ENCODE data around the gene CFAP46.

The CFAP46 gene

DNA sequence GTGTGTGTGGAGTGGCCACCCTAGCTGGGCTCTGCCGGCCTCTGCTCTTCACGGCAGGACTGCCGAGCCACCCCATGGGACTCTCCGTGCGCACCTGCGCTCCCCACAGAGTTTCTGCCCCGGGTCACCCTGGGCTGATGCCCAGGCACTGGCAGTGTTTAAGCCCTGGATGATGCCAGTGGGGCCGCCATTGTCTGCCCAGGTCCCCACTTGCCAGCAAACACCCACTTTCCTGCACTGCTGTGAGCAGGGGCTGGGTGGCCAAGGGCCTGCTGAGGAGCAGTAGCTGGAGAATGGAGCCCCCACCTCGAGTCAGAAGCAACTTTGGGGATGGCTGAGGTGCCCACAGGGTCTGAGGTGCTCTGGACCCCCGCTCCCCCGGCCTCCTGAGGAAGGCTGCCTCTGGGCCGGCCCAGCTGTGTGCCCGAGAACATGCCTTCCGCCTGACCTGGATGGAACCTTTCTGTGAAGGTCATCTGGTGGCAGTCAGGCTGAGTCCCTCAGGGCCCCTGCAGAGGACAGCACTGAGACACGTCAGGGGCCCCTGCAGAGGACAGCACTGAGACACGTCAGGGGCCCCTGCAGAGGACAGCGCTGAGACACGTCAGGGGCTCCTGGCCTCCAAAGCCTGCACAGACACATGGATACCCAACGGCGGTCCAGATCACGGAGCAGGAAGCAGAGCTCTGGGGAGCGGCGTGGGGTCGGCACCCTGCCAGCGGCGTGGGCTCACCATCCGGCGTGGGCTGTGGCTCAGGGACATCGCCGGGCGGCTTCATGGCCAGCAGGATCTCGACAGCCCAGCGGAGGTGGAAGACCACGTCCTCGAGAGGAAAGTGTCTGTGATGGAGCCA, 62.0 kb downstream of the CFAP46 start:
- in situ Hi-C loops (cut with HindIII; ENCODE audit: low pct_ligation_motif_present, low pct_unique_long_range_greater_than_20kb, low sequenced_read_pairs) = no loop called here
- DNase-seq = no peak

DNA sequence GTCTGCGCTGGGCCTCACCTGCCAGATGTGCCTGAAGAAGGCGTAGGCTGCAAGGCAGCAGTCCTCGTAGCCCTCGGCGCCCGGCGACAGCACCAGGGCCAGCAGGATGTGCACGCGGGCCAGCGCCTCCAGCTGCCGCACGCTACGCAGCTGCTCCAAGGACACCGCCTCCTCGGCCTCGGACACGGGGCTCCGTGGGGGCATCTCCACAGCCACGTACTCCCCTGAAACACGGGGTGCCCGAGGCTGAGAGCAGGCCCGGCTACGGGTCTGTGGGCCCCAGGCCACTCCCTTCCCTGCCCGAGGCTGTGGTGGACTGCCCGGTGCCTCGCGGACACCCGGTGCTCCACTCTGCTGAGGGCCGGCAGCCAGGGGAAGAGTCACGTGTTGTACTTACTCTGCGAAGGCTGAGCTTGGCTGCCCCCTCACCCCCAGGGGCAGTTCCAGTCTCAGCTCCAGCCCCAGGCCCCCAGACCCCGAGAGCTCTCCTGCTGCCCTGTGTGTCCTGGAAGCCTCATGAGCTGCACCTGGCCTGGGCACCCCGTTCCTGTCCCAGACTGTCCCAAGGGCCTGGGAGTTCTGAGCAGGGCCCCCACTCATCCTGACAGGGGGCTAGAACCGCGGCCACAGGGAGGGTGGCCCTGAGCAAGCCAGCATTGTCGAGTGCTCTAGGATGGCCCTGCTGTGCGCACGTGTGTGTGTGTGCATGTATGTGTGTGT, 62.8 kb downstream of the CFAP46 start:
- no peak for DNase-seq
- in situ Hi-C loops (cut with HindIII; ENCODE audit: low pct_ligation_motif_present, low pct_unique_long_range_greater_than_20kb, low sequenced_read_pairs) = no loop called here

DNA sequence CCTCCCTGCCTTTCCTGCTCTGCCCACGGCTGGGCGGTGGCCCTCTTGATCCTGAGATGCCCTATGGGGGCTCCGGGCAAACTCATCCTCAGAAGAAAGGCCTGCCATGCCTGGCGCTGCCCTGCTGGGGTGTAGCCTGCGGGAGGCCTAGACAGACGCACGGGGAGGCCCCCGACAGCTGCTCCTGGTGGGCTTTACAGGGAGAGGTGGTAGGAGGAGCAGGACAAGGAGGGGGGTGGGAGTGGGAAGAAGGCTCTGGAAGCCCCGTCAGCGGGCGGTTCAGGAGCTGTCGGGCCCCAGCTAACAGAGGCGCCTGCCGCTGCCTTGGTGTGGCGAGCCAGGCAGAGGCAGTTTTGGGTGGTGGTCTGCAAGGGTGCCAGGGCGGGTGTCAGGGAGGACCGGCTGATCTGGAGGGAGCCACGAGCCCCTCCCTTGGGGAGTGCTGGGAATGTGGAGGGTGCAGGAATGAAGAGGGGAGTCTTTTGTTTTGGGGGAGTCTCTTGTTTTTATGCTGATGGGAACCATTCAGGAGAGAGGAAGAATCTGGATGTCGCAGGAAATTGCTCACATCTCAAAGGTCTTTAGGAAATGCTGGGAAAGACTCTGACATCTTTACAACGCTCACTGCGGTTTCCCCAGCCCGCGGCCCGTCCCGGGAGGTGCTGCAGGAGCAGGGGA, 63.5 kb downstream of the CFAP46 start:
- DNase-seq = no peak
- in situ Hi-C loops (cut with HindIII; ENCODE audit: low pct_ligation_motif_present, low pct_unique_long_range_greater_than_20kb, low sequenced_read_pairs) = no loop called here

DNA sequence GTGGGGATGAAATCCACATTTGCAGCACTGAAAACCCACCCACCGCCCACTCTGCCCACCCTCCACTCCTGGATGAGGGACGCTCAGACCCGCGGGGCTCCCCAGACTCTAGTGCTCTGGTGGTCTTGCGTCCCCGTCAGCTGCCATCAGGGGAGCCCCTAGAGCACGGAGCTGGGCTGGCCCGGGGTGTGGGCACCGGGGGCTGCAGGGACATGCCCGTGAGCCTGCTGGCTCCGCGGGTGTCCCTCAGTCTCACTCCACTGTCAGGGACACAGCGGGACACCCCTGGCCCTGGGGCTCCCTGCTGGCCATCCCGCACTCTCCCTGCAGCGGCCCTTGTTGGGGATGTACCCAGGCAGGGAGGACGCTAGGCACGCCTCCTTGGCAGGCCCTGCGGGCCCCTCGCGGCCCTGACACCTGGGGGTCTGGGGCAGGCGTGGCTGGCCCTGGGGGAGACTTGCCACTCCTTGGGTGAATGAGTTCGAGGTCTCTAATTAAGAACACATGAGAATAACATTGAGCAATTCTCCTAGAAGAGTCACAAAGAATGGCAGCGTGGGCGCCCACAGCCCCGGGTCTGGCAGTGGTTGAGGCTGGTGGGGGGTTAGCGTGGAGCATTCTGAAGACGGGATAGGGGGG, 64.2 kb downstream of the CFAP46 start:
- no peak for DNase-seq
- in situ Hi-C loops (cut with HindIII; ENCODE audit: low pct_ligation_motif_present, low pct_unique_long_range_greater_than_20kb, low sequenced_read_pairs) = no loop called here

- no peak for DNase-seq
- in situ Hi-C loops (cut with HindIII; ENCODE audit: low pct_ligation_motif_present, low pct_unique_long_range_greater_than_20kb, low sequenced_read_pairs) = no loop called here
These were observed 64.9 kb downstream of the CFAP46 start for GRCh38 chr10:132877473-132877872.

- in situ Hi-C loops (cut with HindIII; ENCODE audit: low pct_ligation_motif_present, low pct_unique_long_range_greater_than_20kb, low sequenced_read_pairs) = no loop called here
- no peak for DNase-seq
These were observed 65.4 kb downstream of the CFAP46 start for GRCh38 chr10:132876993-132877431.

GRCh38 chr10:132876131-132876860, 66.1 kb downstream of the CFAP46 start:
- no peak for DNase-seq
- in situ Hi-C loops (cut with HindIII; ENCODE audit: low pct_ligation_motif_present, low pct_unique_long_range_greater_than_20kb, low sequenced_read_pairs) = no loop called here

DNA sequence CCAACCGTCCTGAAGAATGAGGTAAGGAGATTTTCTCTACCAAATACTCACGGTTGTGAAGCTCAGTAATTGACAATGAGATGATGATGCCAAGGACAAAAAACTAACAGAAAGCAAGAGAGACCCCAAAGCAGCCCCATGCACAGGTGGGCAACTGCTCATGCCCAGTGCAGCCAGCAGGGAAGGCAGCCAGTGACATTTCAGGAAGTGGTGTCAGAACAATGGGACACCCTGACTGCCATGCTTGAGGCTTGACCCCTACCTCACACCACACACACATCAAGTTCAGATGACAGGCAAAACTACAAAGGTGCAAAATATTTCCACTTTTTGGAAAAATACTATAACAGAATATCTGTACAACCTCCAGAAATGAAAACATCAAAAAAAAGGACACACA, 66.9 kb downstream of the CFAP46 start:
- no peak for DNase-seq
- in situ Hi-C loops (cut with HindIII; ENCODE audit: low pct_ligation_motif_present, low pct_unique_long_range_greater_than_20kb, low sequenced_read_pairs) = no loop called here

DNA sequence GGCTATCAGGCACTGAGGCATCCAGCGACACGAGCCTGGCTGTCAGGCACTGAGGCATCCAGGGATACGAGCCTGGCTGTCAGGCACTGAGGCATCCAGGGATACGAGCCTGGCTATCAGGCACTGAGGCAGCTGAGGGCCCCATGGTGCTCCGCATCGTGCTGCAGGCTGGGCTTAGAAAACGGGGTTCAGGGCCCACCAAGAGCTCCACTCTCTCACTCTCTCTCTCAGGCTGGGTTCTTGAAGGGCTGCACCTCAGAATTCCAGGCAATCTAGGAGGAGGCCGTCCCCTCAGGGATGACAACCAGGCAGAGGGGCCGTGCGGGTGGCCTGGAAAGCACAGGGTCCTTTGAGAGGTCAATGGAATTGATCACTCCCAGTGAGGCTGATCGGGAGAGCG, 69.0 kb downstream of the CFAP46 start:
- DNase-seq = no peak
- in situ Hi-C loops (cut with HindIII; ENCODE audit: low pct_ligation_motif_present, low pct_unique_long_range_greater_than_20kb, low sequenced_read_pairs) = no loop called here

DNA sequence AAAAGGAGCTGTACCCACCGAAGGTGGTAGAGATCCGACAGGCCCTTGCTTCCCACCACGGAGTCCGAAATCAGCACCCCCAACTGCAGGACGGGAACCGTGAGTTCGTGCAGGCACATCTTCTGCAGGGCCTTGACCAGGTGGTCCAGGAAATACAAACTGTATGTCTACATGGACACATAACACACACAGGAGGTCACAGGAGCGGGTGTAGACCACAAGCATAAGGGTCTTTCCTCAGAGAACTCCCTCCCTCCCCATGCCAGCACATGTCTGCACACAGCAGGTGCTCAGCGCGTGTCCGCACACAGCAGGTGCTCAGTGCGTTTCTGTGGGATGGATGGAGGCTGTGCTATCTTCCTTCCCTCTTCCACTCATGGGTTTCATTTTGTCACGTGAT, 69.7 kb downstream of the CFAP46 start:
- DNase-seq = no peak
- in situ Hi-C loops (cut with HindIII; ENCODE audit: low pct_ligation_motif_present, low pct_unique_long_range_greater_than_20kb, low sequenced_read_pairs) = no loop called here

DNA sequence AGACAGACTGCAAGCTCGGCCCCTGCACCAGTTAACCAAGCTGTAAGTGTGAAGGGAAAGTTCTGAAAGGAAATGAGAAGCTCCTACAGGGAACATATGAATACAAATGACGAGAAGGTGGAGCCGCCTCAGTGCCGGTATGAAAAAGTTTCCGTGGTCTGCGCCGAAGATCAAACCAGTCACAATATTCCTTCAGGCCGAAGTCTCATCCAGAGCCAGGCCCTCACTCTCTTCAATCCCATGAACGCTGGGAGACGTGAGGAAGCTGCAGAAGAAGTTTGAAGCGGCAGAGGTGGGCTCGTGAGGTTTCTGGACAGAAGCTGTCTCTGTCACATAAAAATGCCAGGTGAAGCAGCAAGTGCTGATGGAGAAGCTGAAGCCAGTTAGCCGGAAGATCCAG, 71.9 kb downstream of the CFAP46 start:
- in situ Hi-C loops (cut with HindIII; ENCODE audit: low pct_ligation_motif_present, low pct_unique_long_range_greater_than_20kb, low sequenced_read_pairs) = no loop called here
- DNase-seq = no peak

GRCh38 chr10:132869621-132870020, 72.7 kb downstream of the CFAP46 start:
- no peak for DNase-seq
- in situ Hi-C loops (cut with HindIII; ENCODE audit: low pct_ligation_motif_present, low pct_unique_long_range_greater_than_20kb, low sequenced_read_pairs) = no loop called here

DNA sequence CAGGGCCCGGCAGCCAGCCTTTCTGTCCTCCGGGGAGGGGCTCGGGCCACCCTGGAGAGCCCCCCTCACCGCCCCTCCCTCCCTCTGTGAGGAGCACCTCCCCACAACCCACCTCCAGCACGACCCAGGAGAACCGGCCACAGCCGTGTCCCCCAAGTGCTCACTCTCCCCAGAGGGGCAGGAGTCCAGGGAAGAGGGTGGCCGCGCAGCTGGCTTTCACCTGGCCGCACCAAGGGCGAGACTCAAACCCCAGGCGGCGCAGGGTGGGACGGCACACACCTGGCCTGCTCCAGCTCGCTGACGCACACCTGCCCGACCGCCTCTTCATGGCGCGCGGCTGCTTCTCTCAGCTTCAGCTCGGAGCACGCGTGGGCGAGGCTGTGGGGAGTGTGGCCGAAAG, 73.4 kb downstream of the CFAP46 start:
- no peak for DNase-seq
- in situ Hi-C loops (cut with HindIII; ENCODE audit: low pct_ligation_motif_present, low pct_unique_long_range_greater_than_20kb, low sequenced_read_pairs) = no loop called here

DNA sequence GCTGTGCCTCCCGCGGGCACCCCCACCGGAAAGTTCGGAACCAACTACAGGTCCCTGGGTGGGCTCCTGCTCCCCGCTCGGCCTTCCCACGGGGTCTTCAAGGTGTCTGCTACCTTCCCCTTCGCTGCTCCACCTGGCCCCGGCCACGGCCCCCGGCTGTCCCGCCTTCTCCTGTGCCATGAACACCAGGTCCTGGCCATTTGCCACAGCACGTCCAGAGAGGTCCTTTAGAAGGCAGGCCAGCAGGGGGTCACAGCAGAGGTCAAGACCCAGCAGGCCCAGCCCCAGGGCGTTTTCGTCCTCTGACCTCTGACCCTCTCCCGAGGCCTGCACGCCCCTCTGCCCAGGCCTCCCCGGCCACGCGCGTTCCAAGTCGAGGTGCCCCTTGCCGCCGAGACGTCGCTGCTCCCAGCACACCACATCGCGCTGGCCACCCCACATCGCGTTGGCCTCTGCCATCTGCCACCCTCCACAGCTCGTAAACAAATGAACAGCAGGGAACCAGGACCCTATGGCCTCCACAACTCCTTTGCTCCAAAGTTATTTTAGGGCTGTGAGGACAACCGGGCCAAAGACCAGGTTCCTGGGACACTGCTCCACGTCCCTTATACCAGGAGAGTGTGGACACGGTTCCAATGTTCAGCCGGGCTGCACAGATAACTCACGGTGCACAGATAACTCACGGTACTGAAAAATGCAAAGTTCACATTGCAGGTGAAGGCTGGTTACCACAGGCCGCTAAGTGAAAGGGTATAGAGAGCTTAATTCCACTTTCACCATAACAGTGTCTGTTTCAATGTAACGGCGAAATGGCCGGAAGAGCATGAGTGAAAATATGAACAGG, 74.3 kb downstream of the CFAP46 start:
- in situ Hi-C loops (cut with HindIII; ENCODE audit: low pct_ligation_motif_present, low pct_unique_long_range_greater_than_20kb, low sequenced_read_pairs) = no loop called here
- no peak for DNase-seq

GRCh38 chr10:132866601-132867381, 75.6 kb downstream of the CFAP46 start:
- in situ Hi-C loops (cut with HindIII; ENCODE audit: low pct_ligation_motif_present, low pct_unique_long_range_greater_than_20kb, low sequenced_read_pairs) = no loop called here
- no peak for DNase-seq

DNA sequence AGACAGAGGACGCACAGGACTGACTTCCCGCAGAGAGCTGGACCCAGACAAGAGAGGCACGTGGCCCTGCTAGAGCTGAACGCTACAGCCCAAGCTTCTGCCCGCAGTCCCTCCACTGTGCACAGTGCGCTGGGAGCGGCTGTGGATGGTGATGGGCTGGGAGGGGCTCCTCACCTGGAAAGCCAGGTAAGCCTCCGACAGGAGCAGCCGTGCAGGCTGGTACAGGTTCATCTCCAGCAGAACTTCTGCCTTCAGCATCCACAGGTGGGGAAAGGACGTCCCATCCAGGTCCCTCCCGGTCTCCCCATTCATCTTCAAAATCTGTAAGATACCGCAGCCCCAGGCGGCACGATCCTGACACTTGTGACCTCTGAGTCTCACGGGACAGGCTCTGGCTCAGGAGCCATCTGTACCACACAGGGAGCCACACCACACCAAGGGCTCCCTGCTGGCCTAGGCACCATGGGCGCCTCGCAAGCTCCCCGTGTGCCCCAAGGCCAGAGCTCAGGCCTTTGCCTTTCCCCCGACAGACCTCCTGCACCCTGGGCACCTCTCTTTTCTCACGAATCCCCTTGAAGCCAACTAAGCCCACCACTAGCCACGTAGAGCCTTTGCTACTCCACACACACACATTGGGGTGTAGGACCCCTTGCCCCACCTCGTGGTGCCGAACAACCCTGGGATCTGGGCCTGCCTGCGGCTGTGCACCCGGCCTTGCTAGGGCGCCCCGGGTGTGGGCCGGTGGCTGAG, 76.3 kb downstream of the CFAP46 start:
- in situ Hi-C loops (cut with HindIII; ENCODE audit: low pct_ligation_motif_present, low pct_unique_long_range_greater_than_20kb, low sequenced_read_pairs) = no loop called here

More for the DNA sequence above, 76.3 kb downstream of the CFAP46 start:
- no peak for DNase-seq

Data from ACHN (cell line).